GM21737 (cell line): ENCODE measurements around the gene NID1.
"Not testable (repeated sequence)": the region's sequence is repeated elsewhere in the genome, so short reads cannot be mapped to it uniquely, and the experiment has no call there.

Source experiments
- ATAC-seq: cut with Tn5 transposase; IDR thresholded peaks from one replicate; pipeline ENCODE4 v1.9.1; 2021; ENCODE audit warnings: mild to moderate bottlenecking, moderate library complexity; ENCODE audit not compliant: unreplicated experiment

NID1 gene

DNA sequence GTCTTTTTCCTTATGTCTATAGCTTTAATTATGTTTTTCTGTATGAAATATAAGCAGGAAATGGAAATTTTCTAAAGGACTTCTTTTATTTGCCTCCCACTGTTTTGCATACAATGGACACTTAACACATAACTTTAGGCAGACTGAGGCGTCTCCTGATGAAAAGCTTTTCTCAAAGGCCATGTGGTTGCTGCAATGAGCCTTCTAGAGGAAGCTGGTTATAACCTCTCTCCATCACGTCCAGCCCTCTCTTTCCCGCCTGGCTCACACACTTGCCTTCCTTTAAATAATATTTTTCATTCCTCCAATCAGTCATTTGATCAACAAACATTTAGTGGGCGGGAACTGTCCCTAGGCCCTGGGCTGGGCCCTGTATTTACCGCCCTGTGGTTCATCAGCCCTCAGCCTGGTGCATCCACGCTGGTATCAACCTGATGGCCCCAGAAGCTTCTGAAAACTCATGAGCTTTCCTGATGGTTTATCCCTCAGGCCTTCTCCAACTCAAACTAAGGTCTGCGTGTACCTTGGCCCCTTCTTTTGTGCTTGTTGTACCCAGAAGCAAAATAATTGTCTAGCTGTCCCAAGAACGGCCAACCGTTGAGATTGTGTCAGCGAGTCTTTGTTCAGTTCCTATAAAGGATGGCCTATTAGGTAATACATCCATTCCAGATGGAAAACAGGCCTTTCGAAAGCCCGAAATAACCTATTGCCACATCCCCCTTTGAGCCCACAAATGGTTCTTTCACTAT, 122.8 kb downstream of the NID1 start:
- ATAC-seq, result no peak

DNA sequence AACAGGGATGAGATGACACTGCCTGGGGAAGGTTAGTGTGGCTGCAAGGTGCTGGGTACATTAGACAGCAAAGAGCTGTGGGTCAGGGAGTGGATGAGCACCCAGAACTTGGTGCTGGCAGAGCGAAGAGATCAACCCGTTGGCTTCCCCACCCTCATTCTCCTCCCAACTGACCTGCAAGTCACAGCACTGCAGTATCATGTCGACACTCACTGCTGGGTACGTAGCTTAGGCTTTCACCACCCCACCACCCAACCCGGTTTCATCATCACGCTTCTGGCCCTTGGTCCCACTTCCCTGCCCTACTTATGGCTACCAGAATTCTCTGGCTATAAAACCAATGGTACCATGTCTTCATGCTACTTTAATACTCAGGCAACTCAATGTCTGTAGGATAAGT, 124.6 kb downstream of the NID1 start:
- ATAC-seq, result no peak

DNA sequence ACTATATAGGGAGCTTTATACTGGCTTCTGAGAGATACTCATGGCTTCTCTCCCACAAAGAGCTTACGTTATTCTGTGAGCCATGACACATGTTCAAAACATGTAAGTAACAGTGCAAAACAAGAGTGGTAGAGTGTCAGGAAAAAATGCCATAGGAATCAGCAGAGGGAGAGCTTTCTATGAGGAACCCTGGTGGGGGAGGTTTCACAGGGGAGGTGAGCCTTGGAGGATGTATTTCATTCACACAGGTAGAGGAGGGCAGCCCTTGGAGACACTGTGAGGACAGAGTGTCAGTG, 125.5 kb downstream of the NID1 start:
- no peak for ATAC-seq

DNA sequence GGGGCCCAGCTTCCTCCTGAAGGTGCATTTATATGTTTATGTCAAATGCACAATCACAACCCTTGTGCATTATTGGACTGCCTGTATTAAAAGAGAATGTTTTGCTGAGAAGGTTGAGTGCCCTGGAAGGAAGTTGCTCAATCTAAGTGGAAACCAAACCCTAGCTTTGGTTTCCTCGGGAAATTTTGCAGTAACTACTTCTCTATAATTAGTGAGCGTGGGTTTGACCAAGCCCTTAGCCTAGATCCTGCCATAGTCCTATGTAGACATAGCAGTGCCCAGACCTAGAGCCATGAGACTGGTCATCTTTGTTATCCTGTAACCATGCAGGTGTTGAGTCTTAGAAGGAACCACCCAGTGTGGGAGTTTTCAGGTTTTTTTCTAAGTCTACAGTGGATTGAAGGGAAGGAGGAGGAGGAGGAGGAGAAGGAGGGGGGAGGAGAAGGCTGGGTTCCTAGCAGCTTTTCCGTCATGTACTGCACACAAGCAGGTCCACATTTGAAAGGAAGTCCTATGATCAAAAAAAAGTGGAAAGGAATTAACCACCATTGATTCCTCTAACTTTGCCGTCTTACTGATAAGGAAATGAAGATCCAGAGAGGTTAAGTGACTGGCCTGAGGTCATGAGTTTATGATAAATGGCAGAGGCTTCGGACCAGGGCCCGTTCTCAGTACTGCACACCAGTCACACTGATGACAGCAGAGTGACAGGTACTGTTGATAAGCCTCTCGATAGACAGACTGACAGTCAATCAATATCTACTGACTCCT, 126.0 kb downstream of the NID1 start:
- peak; percentile 53 for ATAC-seq

DNA sequence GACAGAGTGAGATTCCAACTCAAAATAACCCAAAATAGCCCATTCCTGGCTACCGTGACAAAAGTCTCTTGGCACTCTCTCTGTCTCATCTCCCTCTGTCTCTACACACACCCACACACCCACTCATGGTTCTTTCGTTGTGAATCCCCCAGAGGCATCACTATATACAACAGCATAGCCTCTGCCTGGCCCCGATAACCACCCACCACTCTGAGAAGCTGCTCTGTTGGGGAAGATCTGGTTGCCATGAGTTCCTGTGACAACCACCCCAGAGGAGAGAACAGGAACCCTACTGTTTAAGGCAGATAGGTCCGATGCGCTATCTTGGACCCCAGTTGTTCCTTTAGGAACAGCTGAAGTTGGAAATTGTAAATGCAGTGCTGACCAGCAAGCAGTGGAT, 127.8 kb downstream of the NID1 start:
- no peak for ATAC-seq

DNA sequence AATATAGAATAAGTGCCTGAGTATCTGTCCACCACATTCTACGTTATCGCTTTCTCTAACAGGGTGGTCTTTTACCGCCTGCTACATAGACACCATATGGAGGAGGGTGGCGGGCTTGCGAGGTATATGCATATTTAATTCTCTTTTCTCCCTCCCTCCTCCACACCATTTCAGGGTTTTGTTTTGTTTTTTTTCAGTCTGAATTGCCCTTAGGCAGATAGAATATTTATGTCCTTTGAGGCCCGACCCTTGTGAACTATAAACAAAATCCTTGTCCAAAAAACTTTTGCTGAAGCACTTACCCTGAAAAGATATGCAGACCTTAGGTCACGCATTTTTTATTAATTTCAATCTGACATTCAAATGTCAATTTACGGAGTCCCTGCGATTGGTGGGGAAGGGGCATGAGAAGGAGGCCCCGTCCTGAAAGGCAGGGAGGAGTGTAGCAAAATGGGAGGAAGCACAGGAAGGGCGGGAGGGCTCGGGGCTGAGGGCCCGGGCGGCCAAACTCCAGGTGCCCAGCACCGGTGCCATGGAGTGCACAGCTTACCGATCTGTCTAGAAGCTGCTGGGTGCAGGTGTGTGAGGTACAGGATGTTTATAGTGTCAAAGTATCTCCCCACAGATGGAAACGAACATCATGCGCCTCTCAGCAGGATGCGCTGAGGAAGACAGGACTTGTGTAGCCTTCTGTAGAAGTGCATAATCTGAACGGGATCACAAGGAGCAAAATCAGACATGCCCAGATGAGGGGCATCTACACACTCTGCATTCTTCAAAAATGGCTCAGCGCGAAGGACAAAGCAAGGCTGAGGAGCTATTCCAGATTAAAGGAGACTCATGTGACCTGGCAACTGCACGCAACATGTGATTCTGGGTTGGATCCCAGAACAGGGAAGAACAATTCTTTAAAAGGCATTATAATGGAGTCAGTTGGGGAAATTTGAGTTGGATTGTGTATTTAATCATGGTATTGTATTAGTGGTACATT, 129.4 kb downstream of the NID1 start:
- ATAC-seq, result no peak

DNA sequence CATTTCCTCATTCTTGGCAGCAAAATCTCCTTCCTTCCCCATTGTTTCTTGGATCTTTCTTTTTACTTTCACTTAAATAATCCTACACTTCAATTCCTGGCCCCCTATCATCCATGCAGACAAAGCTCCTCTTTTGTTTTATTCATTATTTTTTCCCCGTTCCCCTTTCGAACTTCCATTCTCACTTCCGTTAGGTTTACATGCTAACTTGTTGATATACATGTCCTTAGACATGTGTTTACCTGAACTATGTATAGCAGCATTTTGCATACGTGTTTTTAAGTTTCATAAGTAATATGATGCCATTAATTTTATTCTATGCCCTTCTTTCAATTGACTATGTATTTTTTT, 131.1 kb downstream of the NID1 start:
- no peak for ATAC-seq

DNA sequence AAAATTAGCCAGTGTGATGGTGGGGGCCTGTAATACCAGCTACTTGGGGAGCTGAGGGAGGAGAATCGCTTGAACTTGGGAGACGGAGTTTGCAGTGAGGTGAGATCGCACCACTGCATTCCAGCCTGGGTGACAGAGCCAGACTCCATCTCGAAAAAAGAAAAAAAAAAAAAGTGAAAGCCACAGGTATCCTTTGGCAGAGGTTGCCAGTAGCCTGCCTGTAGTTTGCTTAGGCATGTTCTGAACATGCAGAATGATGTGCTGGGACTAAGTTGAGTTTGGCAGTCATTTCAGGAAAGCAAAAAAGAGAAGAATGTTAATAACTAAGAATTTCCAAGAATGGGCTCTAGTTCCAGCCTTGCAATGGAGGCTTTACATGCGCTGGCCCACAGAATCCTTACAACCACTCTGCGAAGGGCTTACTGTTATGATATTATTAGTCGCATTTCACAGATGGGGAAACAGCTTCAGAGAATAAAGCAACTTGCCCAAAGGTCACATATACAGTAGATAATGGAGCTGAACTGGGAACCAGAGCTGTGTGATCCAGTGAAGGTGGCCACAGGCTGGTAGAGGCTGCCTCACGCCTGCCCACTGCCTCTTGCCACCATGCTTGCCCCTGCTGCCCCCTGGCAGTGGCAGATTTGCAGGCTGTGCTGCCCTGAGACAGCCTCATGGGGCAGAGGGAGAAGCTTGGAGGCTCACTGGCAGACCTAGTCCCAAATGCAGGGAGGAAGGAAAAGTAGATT, 131.7 kb downstream of the NID1 start:
- no peak for ATAC-seq

DNA sequence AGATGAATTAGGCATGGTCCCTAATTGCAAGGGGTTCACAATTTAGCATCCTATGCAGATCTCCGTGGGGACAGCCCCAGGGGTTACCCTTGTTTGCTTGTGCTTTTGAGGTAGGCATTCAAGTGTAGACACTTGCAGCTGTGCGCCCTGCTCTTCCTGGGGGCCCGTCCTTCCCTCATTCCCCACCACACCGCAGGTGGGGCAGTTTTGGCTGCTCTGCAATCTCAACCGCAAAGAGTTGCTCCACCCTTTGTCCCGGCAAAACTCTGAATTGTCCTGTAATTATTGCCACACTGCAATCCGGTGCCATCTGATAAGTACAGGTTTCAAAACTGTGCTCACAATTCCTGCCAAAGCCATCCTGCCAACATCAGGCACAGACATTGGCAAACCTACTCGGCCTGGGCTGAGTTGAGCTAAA, 132.8 kb downstream of the NID1 start:
- ATAC-seq, result peak; percentile 44

DNA sequence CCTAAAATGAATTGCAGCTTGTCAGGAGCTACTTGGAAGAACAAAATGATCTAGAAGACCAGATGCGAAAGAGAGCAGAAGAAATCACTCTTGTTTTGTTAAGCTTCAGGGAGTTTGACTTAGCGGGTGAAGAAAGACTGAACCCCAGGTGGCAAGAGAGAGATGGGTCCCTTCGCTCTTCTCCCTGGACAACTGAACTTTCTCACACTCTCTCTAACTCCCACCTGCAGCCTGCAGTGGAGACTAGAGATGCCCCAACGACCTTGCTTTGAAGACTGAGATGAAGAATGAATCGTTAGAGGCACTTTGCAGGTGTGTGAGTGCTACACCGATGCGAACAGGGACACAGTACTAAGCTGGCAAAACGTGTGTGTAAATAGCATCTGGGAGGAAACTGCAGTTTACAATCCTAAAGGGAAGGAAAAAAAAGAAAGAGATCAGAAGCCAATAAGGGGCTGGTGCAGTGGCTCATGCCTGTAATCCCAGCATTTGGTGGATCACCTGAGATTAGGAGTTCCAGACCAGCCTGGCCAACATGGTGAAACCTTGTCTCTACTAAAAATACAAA, 133.6 kb downstream of the NID1 start:
- no peak for ATAC-seq

DNA sequence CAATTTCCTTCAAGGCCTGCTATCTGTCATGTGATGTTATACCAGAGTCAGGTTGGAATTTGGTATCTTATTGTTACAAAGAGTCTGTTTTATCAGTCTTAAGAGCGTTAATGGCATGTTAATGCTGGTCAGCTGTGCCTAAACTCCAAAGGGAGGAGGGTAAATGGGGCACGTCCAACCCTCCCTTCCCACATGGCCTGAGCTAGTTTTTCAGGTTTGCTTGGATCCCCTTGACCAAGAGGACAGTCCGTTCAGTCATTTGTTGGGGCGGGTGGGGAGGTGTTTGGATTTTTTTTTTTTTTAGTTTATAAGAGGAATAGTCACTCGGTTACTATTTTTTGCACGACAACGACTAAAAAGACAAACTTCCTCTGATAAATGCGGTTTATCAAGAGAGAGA, 134.3 kb downstream of the NID1 start:
- no peak for ATAC-seq

DNA sequence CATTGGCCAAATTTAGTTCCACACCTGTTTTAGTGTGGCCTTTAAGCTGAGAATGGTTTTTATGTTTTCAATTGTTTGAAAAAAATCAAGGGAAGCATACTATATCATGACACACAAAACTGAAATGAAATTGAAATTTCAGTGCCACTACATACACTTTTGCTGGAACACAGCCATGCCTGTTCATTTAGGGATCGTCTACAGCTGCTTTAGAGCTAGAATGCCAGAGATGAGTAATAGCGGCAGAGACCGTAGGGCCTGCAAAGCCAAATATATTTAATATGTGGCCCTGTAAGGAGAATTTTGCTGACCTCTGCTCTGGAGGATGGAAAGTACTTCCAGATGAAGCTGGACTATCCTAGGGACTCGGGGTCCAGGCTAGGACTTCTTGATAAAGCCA, 135.7 kb downstream of the NID1 start:
- ATAC-seq, result no peak

DNA sequence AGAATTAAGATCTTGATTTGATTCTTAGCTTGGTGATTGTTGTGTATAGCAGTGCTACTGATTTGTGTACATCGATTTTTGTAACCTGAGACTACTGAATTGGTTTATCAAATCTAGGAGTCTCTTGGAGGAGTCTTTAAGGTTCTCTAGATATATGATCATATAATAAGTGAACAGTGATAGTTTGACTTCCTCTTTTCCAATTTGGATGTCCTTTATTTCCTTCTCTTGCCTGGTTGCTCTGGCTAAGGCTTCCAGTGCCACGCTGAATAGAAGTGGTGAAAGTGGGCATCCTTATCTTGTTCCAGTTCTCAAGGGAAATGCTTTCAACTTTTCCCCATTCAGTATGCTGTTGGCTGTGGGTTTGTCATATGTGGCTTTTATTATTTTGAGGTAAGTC, 136.7 kb downstream of the NID1 start:
- no peak for ATAC-seq

DNA sequence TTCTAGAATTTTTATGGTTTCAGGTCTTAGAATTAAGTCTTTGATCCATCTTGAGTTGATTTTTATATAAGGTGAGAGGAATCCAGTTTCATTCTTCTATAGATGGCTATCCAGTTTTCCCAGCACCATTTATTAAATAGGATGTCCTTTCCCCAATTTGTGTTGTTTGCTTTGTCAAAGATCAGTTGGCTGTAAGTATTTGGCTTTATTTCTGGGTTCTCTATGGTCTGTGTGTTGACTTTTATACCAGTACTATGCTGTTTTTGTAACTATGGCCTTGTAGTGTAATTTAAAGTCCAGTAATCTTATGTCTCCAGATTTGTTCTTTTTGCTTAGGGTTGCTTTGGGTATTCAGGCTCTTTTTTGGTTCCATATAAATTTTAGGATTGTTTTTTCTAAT, 137.3 kb downstream of the NID1 start:
- not testable (repeated sequence) for ATAC-seq
